Fibroblast of gingiva (primary cell): ENCODE results near the gene NUBP2.

Experiments
- DNase-seq: peaks from one replicate; pipeline ENCODE4 v3.0.0-alpha.2; 2011; ENCODE audit warnings: low read depth

NUBP2 gene

DNA sequence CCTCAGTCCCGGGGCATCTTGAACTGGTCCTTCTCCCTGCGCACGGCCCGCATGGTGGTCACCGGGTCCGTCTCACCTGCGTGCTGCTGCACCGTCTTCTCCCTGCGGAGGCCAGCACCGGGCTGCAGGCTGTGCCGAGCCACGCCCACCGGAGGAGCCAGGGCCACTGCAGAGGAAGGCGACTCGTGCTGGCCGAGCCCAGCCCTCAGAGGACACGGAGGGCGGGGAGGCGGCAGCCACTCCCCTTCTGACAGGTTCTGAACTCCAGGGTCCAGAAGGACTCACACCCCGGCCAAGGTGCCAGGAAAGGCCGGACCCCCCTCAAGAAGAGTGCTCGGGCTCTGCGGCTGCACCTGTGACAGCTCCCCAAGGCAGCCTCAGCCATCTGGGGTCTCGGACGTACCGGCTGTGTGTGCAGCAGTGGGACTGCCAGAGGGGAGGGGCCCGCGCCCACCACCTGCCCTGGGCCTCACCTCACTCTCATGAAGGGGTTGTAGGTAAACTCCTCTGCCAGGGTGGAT is 26.6 kb downstream of the NUBP2 start:
- DNase-seq: no peak

DNA sequence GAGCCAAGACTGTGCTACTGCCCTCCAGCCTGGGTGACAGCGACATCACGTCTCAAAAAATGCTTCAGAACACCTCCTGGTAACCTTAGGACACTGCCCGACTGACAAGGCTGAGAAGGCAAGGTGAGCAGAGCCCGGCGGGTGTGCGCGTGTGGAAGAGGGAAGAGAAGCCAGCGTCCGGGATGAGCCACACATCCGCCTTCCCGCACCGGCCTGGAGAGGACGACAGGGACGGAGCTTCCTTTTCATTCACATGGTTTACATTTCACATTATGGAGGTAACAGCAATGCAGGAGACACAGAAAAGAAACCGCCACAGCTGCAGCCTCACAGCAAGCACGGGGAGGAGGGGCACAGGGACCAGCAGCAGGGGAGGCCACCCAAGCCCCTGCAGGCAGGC is 27.3 kb downstream of the NUBP2 start:
- DNase-seq: no peak

GRCh38 chr16:1810536-1810935 is 27.8 kb downstream of the NUBP2 start:
- no peak for DNase-seq

DNA sequence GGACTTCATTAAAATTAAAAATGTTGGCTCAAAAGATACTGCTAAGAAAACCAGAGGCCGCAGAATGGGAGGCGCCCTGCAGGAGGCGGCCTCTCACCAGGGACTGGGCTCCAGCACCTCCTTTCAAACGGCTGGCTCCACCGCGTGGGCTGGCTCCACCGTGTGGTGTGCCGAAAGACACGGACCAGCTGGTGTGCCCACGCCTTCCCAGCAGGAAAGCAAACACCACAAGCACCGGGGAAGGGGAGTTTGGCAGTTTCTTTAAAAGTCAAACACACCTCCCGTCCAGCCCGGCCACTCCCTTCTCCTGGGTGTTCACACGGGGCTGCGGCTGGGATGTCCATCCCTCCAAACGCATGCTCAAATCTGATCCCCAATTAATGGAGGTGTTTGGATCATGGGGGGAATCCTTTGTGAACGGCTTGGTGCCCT is 30.0 kb downstream of the NUBP2 start:
- no peak for DNase-seq

DNA sequence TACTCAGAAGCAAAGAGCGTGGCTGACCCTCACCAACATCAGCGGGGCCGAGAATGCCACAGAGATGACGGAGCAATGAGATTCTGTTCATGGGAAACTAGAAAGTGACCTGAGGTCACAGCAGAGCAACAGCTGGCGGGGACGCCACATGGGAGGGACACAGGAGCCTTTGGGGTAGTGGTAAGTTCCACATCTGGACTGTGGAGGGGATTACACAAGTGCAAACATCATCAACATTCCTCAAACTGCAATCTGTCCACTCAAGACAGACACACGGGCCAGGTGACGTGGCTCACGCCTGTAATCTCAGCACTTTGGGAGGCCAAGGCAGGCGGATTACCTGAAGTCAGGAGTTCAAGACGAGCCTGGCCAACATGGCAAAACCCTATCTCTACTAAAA is 32.7 kb downstream of the NUBP2 start:
- DNase-seq: no peak

DNA sequence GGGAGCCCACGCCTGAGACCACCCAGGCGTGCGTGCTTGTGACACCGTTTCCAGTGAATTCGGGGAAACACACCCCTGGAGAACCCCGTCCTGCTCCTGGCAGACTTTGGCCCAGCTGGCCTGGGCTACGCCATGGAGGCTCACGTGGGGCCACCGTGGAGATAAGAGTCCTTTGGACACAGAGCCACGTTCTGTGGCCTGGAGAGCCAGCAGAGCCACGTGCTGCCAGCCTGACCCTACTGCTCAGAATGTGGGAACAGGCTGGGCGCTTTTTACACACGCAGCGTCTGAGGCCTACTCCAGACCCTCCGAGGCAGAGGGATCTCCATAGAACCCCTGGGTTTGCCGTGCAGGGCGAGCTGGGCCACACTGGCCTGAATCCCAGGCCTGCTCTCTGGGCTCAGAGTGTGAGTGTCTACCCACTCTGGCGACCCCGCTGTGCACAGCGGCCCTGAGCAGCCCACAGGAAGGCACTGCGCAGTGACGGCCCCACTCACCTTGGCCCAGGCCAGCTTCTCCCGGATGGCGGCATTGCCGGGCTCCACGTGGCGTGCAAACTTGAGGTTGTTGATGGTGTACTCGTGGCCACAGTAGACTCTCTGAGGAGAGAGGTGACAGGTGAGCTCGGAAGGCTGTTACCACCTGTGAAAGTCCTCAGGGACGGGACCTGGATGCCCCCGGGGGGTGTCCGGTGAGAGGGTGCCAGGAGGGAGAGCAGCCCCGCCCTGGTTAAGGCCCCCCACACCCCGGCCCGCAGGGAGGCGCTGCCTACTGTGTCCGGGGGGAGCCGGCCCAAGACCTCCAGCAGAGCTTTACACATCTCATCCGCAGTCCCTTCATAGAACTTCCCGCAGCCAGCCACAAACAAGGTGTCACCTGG is 33.9 kb downstream of the NUBP2 start:
- DNase-seq: no peak

- no peak for DNase-seq
Measured at GRCh38 chr16:1817276-1817589, 34.5 kb downstream of the NUBP2 start.

GRCh38 chr16:1817716-1818115 is 35.0 kb downstream of the NUBP2 start:
- DNase-seq: no peak

GRCh38 chr16:1818204-1818872 is 35.6 kb downstream of the NUBP2 start:
- DNase-seq: no peak

DNA sequence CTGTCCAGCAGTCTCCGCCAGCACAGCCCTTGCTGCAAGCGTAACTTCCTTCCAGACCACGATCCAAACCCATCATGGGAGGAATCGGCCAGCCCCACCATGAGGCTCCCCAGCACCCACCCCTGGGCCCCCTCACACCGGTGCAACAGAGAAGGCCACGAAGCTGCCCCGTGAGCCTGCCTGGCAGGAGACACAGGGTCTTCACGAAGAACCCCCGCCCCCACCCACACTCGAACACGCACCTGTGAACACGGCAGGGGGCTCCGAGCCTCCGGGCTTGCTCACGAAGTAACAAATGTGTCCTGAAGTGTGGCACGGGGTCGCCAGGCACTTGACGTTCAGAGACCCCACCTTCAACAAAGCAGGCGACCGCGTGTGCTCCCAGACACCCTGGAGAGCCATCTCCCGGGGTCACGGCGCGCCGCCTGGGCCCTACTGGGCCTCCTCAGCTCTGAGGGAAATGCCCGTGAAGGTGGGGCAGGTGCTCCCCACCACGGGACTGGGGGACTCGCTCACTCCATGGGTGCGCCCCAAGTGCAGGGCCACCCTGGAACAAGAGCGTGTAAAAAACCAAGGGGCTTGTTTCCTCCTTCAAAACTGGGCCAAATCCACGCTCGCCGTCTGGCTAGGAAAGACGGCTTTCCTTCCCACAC is 36.2 kb downstream of the NUBP2 start:
- DNase-seq: no peak

GRCh38 chr16:1819611-1820010 is 36.9 kb downstream of the NUBP2 start:
- no peak for DNase-seq

GRCh38 chr16:1820096-1820945 is 37.6 kb downstream of the NUBP2 start:
- no peak for DNase-seq

- DNase-seq: no peak
Measured at GRCh38 chr16:1820946-1821290, 38.2 kb downstream of the NUBP2 start.

DNA sequence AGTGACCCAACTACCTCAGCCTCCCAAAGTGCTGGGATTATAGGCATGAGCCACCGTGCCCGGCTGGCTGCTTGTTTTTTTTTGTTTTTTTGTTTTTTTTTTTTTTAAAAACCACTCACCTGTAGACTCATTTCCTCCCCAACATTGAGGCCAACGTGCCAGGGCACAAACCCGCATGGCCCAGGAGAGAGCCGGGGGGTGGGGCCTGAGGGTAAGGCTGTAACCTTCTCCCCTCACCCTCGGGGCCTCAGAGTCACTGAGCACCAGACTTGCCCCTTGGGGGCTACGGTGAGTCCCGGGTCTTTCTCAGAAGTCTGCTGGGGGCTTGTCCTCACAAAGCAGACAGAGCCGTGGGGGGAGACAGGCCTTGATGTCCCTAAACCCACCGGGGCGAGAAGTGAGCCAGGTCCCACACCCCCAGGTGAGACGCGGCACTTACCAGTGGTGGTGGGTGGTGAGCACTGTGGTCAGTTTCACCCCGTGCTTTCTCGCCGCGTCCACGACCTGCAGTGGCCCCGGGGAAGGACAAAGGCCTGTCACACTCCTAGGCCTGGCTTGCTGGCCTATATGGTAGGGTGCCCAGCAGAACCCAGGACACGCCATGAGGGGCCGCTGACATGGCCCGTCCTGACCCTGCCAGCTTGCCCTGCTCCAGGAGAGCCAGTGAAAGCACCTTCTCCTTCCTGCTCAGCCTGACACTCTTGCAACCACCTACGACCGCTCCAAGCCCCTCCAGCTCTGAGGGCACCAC is 39.3 kb downstream of the NUBP2 start:
- DNase-seq: no peak

DNA sequence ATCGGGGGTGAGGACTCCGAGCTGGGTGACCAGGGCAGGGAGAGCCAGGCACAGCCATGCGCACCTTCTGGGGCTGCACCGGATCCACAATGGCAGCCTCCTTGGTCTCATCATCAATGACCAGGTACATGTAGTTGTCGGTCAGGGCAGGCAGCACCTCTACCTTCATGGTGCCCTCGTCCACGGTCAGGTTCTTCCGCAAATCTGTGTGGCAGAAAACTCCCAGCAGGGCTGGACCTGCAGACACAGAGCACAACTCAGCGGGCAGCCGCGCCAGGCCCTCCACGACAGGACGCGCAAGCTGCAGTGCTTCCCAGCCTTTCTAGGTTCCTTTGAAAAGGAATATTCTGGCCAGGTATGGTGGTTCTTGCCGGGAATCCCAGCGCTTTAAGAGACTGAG is 40.0 kb downstream of the NUBP2 start:
- DNase-seq: no peak

GRCh38 chr16:1823821-1824220 is 41.1 kb downstream of the NUBP2 start:
- peak; percentile 11 for DNase-seq

- DNase-seq: no peak
Measured at GRCh38 chr16:1825381-1825863, 42.7 kb downstream of the NUBP2 start.

DNA sequence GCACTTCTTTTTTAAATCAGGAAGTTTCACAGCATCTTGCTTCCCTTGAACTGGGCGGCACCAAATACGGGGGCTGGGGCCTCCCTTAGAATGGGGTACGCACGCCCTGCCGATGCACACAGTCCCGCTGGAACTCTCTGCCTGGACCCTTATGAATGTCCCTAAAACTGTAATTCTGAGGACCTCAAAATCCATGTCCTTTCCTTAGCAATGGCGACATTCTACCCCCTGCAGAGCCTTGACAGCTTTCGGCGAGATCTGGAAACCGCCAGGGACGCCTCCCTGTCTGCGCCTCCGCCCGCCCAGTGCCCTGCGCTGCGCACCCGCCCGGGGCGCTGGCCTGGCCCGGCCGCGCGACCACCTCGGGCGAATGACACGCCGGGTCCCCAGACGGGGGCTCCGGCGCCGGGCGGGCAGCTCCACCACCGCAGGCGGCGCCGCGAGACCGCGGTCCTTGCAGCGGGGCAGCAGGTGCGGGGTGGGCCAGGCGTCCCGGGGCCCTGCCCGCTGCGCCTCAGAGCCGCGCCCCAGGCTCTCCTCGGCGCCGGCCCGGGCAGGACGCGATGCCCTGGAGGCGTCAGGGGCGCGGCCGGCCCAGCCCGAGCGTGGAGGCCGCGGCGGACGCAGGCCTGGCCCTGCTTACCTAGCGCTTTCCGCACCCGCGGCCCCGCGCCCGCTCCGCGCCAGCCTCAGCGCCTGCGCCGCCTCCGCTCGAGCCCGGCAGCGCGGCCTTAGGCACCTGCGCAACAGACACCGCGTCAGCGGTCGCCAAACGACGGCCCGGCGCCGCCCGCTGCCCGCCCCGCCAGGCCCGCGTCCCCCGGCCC is 43.3 kb downstream of the NUBP2 start:
- DNase-seq: no peak

GRCh38 chr16:1826691-1827573 is 44.2 kb downstream of the NUBP2 start, which contains the start of the genes FAHD1 and HAGH:
FAHD1 (plus strand) TSS chr16:1827206; CDS start chr16:1827239, 33 bp downstream.
HAGH (minus strand) TSS chr16:1826825; CDS start chr16:1826787, 38 bp downstream.
- DNase-seq: peak; percentile 97
